ENCODE data around the gene FADS1. TPM values are rescaled to one million over a fixed set of nuclear protein-coding genes. Genes with fewer than 3 reads are reported as not detected.

FADS1 gene
- total RNA-seq, 1 experiment from 2014 or later, result 150 TPM

- H3K4me2 ChIP-seq, result no peak overlapping the region
- ChIA-PET CTCF (no interaction called here), POLR2A (ENCODE audit: unreplicated experiment) (no interaction called here)
- H3K4me3 ChIP-seq, result no peak overlapping the region
- no peaks in the 10 kb centered on the region for H3K27me3 ChIP-seq (ENCODE audit: insufficient read depth, low read depth)
- no peak overlapping the region for H2AFZ ChIP-seq
- no peaks in the 10 kb centered on the region for H3K79me2 ChIP-seq (ENCODE audit: low read depth)
- TF ChIP-seq, protein P1, sequence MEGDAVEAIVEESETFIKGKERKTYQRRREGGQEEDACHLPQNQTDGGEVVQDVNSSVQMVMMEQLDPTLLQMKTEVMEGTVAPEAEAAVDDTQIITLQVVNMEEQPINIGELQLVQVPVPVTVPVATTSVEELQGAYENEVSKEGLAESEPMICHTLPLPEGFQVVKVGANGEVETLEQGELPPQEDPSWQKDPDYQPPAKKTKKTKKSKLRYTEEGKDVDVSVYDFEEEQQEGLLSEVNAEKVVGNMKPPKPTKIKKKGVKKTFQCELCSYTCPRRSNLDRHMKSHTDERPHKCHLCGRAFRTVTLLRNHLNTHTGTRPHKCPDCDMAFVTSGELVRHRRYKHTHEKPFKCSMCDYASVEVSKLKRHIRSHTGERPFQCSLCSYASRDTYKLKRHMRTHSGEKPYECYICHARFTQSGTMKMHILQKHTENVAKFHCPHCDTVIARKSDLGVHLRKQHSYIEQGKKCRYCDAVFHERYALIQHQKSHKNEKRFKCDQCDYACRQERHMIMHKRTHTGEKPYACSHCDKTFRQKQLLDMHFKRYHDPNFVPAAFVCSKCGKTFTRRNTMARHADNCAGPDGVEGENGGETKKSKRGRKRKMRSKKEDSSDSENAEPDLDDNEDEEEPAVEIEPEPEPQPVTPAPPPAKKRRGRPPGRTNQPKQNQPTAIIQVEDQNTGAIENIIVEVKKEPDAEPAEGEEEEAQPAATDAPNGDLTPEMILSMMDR (conservative IDR thresholded peaks at IDR 0.05), result no peak
- TF ChIP-seq EZH2 (IDR thresholded peaks at IDR 0.05; ENCODE audit: low read depth), result no peak
- no peak overlapping the region for H3K27ac ChIP-seq
- BruUV-seq (replicated peaks), result no TSS peak
- no peaks in the 10 kb centered on the region for H3K9me2 ChIP-seq (ENCODE audit: insufficient read depth)
- no peaks in the 10 kb centered on the region for H4K20me1 ChIP-seq (ENCODE audit: insufficient read depth)
- no peaks in the 10 kb centered on the region for H3K36me3 ChIP-seq (ENCODE audit: low read depth)
- 0 out of 2 replicates have a peak, but pooled peaks cover 4% of the 10 kb centered on the region for H3F3A ChIP-seq (ENCODE audit: insufficient read depth, low read depth)
- intact Hi-C loops (cut with micrococcal nuclease; ENCODE audit: unreplicated experiment), result no loop called here
- no peaks in the 10 kb centered on the region for H3K9me3 ChIP-seq (ENCODE audit: insufficient read depth, low read depth)
- H3K4me1 ChIP-seq (replicated peaks; ENCODE audit: insufficient read depth), result peaks cover 6% of the 10 kb centered on the region
- DNase-seq, result no peak
Measured at GRCh38 chr11:61768376-61769076, 48.3 kb downstream of the FADS1 start.

DNA sequence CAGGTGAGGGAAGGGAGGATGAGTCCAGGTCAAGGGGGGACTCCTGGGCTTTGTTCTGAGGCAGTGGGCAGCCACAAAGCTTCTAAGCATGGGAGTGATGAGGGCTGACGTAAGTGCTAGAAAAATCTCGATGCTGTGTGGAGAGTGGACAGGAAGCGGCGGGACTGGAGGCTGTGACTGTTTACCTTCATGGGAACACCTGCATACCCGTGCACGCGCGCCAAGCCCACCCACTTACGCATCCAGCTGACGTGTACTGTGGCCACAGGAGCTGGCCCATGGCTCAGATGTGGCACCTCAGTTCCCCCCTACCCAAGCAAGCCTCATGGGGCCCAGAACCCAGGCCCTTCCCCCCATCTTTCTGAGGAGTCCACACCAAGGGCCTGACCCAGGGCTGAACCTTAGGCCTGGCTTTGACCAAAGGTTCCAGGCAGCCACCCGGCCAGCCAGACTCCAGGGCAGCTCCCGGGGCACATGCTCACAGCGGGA is 50.4 kb downstream of the FADS1 start:
- intact Hi-C loops (cut with micrococcal nuclease; ENCODE audit: unreplicated experiment), result no loop called here
- H3F3A ChIP-seq (ENCODE audit: insufficient read depth, low read depth), result 0 out of 2 replicates have a peak, but pooled peaks cover 4% of the 10 kb centered on the region
- no peak for DNase-seq
- H3K9me3 ChIP-seq (ENCODE audit: insufficient read depth, low read depth), result no peaks in the 10 kb centered on the region
- no peaks in the 10 kb centered on the region for H3K79me2 ChIP-seq (ENCODE audit: low read depth)
- H3K27ac ChIP-seq, result no peak overlapping the region
- no peaks in the 10 kb centered on the region for H4K20me1 ChIP-seq (ENCODE audit: insufficient read depth)
- BruUV-seq (replicated peaks), result no TSS peak
- H3K36me3 ChIP-seq (ENCODE audit: low read depth), result no peaks in the 10 kb centered on the region
- H3K9me2 ChIP-seq (ENCODE audit: insufficient read depth), result no peaks in the 10 kb centered on the region
- no peak overlapping the region for H3K4me3 ChIP-seq
- TF ChIP-seq, protein P1 (conservative IDR thresholded peaks at IDR 0.05), result no peak
- no peak for TF ChIP-seq EZH2 (IDR thresholded peaks at IDR 0.05; ENCODE audit: low read depth)
- H3K4me2 ChIP-seq, result no peak overlapping the region
- no peak overlapping the region for H2AFZ ChIP-seq
- CTCF ChIA-PET, result no interaction called here
- POLR2A ChIA-PET (ENCODE audit: unreplicated experiment), result interaction anchor here (0.7 kb wide), 1 partner anchor 67 kb away, joined by 4 read pairs; no protein-coding TSS in a partner anchor
- no peaks in the 10 kb centered on the region for H3K27me3 ChIP-seq (ENCODE audit: insufficient read depth, low read depth)
- no peaks in the 10 kb centered on the region for H3K4me1 ChIP-seq (replicated peaks; ENCODE audit: insufficient read depth)

- no peaks in the 10 kb centered on the region for H3K79me2 ChIP-seq (ENCODE audit: low read depth)
- BruUV-seq (replicated peaks), result no TSS peak
- no peaks in the 10 kb centered on the region for H3K36me3 ChIP-seq (ENCODE audit: low read depth)
- no peak overlapping the region for H3K4me3 ChIP-seq
- H3K9me3 ChIP-seq (ENCODE audit: insufficient read depth, low read depth), result no peaks in the 10 kb centered on the region
- TF ChIP-seq, protein P1 (conservative IDR thresholded peaks at IDR 0.05), result no peak
- TF ChIP-seq EZH2 (IDR thresholded peaks at IDR 0.05; ENCODE audit: low read depth), result no peak
- no peaks in the 10 kb centered on the region for H3K27me3 ChIP-seq (ENCODE audit: insufficient read depth, low read depth)
- 0 out of 2 replicates have a peak, but pooled peaks cover 4% of the 10 kb centered on the region for H3F3A ChIP-seq (ENCODE audit: insufficient read depth, low read depth)
- no peaks in the 10 kb centered on the region for H3K4me1 ChIP-seq (replicated peaks; ENCODE audit: insufficient read depth)
- intact Hi-C loops (cut with micrococcal nuclease; ENCODE audit: unreplicated experiment), result no loop called here
- no peak overlapping the region for H2AFZ ChIP-seq
- no peak overlapping the region for H3K27ac ChIP-seq
- no peak overlapping the region for H3K4me2 ChIP-seq
- CTCF ChIA-PET, result no interaction called here
- no peaks in the 10 kb centered on the region for H3K9me2 ChIP-seq (ENCODE audit: insufficient read depth)
- no peak for DNase-seq
- no peaks in the 10 kb centered on the region for H4K20me1 ChIP-seq (ENCODE audit: insufficient read depth)
- POLR2A ChIA-PET (ENCODE audit: unreplicated experiment), result no interaction called here
Measured at GRCh38 chr11:61765550-61766253, 51.1 kb downstream of the FADS1 start.

Data from PC-9 (cell line).